Central memory CD4-positive, alpha-beta T cell (primary cell): ENCODE results near the gene ATG9A.

ENCODE experiments used
- DNase-seq: peaks from one replicate; pipeline ENCODE4 v3.0.0; 2022

The ATG9A gene

DNA sequence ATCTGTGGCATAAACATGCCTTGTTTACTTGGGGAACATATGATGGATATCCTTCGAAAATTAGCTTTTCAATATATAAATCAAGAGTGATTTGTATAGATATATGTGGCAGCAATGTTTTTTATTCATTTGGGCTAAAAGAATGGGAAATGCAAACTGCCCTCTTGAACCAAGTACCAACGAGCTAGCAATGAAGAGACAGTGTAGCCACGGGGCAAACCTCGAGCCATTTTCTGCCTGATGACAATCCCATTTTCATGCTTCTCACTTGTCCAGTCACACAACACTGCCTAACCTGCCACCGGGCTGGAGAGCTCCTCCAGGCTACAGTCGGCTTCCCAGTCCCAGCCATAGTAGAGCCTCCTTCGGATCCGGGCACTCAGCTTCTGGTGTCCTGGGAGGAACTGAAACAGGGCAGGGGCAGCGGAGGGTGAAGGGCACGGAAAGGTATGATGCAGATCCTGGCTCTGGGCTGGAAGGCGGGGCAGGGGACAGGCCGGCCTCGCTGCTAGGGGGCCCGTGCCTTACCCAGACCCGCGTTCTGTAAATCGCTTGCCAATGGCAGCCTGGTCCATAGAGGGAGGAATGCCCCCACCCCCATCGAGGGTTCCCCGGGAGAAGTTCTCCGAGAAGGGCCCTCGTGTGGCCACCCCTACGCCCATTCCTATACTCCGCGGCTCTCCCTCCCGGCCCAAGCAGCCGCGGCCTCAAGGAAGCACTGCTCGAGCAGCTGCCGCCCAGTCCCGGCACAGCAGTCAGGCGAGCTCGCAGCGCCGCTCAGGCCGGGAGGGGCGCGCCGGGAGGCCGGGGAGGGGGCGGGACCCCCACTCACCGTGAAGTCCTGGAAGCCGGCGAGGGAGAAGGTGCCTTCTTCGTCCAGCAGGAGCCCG lies 53.3 kb downstream of the ATG9A start:
- DNase-seq = peak; percentile 8

DNA sequence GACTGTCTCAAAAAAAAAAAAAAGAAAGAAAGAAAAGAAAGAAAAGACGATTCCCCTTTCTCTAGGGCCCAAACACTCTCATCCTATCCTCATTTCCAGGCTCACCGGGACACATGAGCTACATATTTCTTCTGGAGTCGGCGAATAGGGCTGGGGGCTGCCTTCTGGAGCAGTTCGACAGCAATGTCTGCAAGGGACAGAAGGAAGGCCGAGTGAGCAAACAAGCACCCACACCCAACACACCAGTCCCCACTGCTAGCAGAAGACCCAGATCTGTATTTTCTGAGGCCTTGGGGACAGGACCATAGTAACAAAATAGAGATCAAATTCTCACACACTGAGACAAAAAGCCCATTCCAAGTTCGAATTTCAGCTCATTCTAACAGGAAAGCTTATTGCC lies 54.0 kb downstream of the ATG9A start:
- no peak for DNase-seq

DNA sequence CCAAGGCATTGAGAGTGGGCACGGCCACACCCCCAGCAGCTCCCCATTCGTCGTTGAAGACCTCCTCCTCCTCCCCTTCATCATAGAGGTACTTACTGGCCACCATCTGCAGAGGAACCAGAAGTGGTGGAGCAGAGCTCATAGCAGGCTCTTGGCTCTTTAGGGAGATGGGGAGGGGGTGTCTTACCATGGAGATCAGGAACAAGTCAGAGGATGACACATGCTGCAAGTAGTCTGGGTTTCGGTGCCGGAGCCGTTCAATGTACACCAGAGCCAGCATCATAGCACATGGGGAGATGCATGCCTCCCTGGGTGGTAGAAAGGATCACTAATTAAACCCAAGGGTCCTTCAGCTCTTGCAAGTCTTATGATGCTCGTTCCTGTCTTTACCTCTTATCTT lies 54.6 kb downstream of the ATG9A start:
- DNase-seq = no peak

- no peak for DNase-seq
Observed at GRCh38 chr2:219174146-219174545, 55.3 kb downstream of the ATG9A start.

- DNase-seq = no peak
Observed at GRCh38 chr2:219173176-219173575, 56.3 kb downstream of the ATG9A start.

DNA sequence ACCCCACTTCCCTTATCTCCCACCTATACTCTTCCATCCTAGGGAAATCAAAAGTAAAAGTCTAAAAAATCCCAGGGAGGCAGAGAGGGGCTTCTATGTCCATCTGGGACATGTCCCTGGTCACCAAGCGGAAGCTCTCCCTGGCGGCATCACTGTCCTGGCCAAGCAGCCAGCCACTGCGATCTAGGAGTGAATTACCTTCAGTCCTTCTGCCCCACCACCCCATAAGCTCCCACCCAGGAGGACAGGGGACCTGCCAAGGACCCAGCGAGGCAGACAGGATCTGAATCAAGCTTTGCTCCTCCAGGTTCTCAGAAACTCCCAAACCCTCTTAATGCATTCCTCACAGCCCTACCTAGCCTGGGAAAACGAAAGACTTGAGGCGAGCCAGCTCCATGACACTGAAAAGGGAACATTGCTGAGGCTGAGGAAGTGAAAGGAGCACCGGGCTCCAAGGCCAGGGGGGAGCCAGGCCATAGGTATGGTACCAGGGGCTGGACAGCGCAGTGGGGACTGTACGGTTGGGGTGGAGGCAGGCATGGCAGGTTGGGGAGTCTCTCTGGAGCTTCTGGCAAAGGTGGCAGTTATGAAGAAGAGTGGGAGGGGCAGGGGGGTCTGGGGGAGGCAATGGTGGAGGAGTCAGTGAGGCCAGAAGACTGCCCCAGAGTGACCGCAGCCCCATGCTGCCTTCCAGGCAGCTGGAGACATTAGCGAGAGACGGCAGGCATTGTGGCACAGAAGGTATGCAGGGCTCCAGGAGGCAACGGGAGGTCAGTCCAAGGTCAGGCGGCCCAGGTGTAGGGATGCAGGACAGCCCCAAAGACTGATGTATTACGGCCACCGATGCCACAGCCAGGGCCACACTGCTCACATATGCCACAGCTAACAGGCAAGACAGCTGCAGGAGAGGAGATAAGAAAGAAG lies 56.9 kb downstream of the ATG9A start:
- DNase-seq = no peak

DNA sequence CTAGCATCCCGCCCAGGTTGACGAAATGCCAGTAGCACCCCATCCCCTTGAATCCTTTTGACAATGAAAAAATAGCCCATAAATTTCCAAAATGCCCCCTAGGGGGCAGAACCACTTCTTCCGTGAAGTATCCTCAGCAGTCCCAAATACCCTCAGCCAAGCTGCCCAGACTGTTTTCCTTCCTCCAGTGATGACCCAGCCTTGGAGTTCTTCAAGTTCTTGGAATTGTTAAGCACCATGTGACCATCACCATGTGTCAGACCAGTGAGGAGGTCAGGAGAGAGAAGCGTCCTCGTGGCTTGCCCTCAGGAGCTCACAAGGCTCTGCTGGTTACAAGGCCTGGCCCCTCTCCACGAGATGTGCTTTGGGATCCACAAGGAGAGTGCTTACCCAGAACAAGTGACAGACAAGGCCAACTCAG lies 58.2 kb downstream of the ATG9A start:
- peak; percentile 44 for DNase-seq

- no peak for DNase-seq
Observed at GRCh38 chr2:219169930-219170654, 59.3 kb downstream of the ATG9A start, which contains the start of gene SLC23A3. TSS of gene SLC23A3 (minus strand) at chr2:219170029. CDS start at chr2:219169984, 45 bp downstream.
